ENCODE results near the gene GOLGA6L2. TPM values are rescaled to one million over a fixed set of nuclear protein-coding genes. Genes with fewer than 3 reads are reported as not detected.
"Not testable (repeated sequence)": the region's sequence is repeated elsewhere in the genome, so short reads cannot be mapped to it uniquely, and the experiment has no call there.

GOLGA6L2 gene
- polyA plus RNA-seq, 1 donor, result not detected

- DNase-seq, result peak; percentile 8 to 21
- Histone ChIP-seq H3K36me3 (ENCODE audit: control insufficient read depth, insufficient read depth, low read length) (no peaks in the 10 kb centered on the region), H3K4me3 (ENCODE audit: low read length) (no peak overlapping the region), H3K27me3 (ENCODE audit: control insufficient read depth, insufficient read depth, low read length) (no peaks in the 10 kb centered on the region), H3K27ac (ENCODE audit: low read length) (no peak overlapping the region), H3K4me1 (ENCODE audit: control insufficient read depth, insufficient read depth, low read length) (no peaks in the 10 kb centered on the region), H3K9me3 (ENCODE audit: control insufficient read depth, low read depth, low read length) (peaks cover 4% of the 10 kb centered on the region)
- no CpG with 5 or more reads among the region's 15 CpGs for WGBS (ENCODE audit: insufficient coverage, low lambda C conversion rate)
Measured at GRCh38 chr15:23446215-23447106, 582 bp downstream of the GOLGA6L2 start.

GRCh38 chr15:23444269-23444668 is 2.8 kb downstream of the GOLGA6L2 start:
- H3K4me3 ChIP-seq (ENCODE audit: low read length), result no peak overlapping the region
- H3K4me1 ChIP-seq (ENCODE audit: control insufficient read depth, insufficient read depth, low read length), result no peaks in the 10 kb centered on the region
- no peak for DNase-seq
- no peak overlapping the region for H3K27ac ChIP-seq (ENCODE audit: low read length)
- H3K9me3 ChIP-seq (ENCODE audit: control insufficient read depth, low read depth, low read length), result peaks cover 7% of the 10 kb centered on the region
- no peaks in the 10 kb centered on the region for H3K36me3 ChIP-seq (ENCODE audit: control insufficient read depth, insufficient read depth, low read length)
- H3K27me3 ChIP-seq (ENCODE audit: control insufficient read depth, insufficient read depth, low read length), result no peaks in the 10 kb centered on the region
- no CpG with 5 or more reads among the region's 11 CpGs for WGBS (ENCODE audit: insufficient coverage, low lambda C conversion rate)

- H3K9me3 ChIP-seq (ENCODE audit: control insufficient read depth, low read depth, low read length), result peaks cover 3% of the 10 kb centered on the region
- no peaks in the 10 kb centered on the region for H3K27me3 ChIP-seq (ENCODE audit: control insufficient read depth, insufficient read depth, low read length)
- 76% methylated on average over 5 of the region's 13 CpGs for WGBS (ENCODE audit: insufficient coverage, low lambda C conversion rate)
- DNase-seq, result no peak
- H3K27ac ChIP-seq (ENCODE audit: low read length), result no peak overlapping the region
- H3K4me3 ChIP-seq (ENCODE audit: low read length), result no peak overlapping the region
- H3K36me3 ChIP-seq (ENCODE audit: control insufficient read depth, insufficient read depth, low read length), result no peaks in the 10 kb centered on the region
- no peaks in the 10 kb centered on the region for H3K4me1 ChIP-seq (ENCODE audit: control insufficient read depth, insufficient read depth, low read length)
Measured at GRCh38 chr15:23441204-23441603, 5.8 kb downstream of the GOLGA6L2 start.

- no peak for DNase-seq
- peaks cover 3% of the 10 kb centered on the region for H3K9me3 ChIP-seq (ENCODE audit: control insufficient read depth, low read depth, low read length)
- H3K4me3 ChIP-seq (ENCODE audit: low read length), result no peak overlapping the region
- no peaks in the 10 kb centered on the region for H3K27me3 ChIP-seq (ENCODE audit: control insufficient read depth, insufficient read depth, low read length)
- no peaks in the 10 kb centered on the region for H3K36me3 ChIP-seq (ENCODE audit: control insufficient read depth, insufficient read depth, low read length)
- 89% methylated on average over 10 of the region's 10 CpGs for WGBS (ENCODE audit: insufficient coverage, low lambda C conversion rate)
- no peaks in the 10 kb centered on the region for H3K4me1 ChIP-seq (ENCODE audit: control insufficient read depth, insufficient read depth, low read length)
- no peak overlapping the region for H3K27ac ChIP-seq (ENCODE audit: low read length)
Measured at GRCh38 chr15:23440596-23440995, 6.4 kb downstream of the GOLGA6L2 start.

- no peak for DNase-seq
- H3K27me3 ChIP-seq (ENCODE audit: control insufficient read depth, insufficient read depth, low read length), result no peaks in the 10 kb centered on the region
- H3K36me3 ChIP-seq (ENCODE audit: control insufficient read depth, insufficient read depth, low read length), result no peaks in the 10 kb centered on the region
- no peak overlapping the region for H3K27ac ChIP-seq (ENCODE audit: low read length)
- no peaks in the 10 kb centered on the region for H3K4me1 ChIP-seq (ENCODE audit: control insufficient read depth, insufficient read depth, low read length)
- 88% methylated on average over 2 of the region's 7 CpGs for WGBS (ENCODE audit: insufficient coverage, low lambda C conversion rate)
- H3K9me3 ChIP-seq (ENCODE audit: control insufficient read depth, low read depth, low read length), result peaks cover 3% of the 10 kb centered on the region
- no peak overlapping the region for H3K4me3 ChIP-seq (ENCODE audit: low read length)
Measured at GRCh38 chr15:23439513-23439912, 7.5 kb downstream of the GOLGA6L2 start.

- DNase-seq, result no peak
- WGBS (ENCODE audit: insufficient coverage, low lambda C conversion rate), result 35% methylated on average over 2 of the region's 9 CpGs
- H3K27ac ChIP-seq (ENCODE audit: low read length), result no peak overlapping the region
- no peaks in the 10 kb centered on the region for H3K36me3 ChIP-seq (ENCODE audit: control insufficient read depth, insufficient read depth, low read length)
- no peaks in the 10 kb centered on the region for H3K27me3 ChIP-seq (ENCODE audit: control insufficient read depth, insufficient read depth, low read length)
- H3K4me3 ChIP-seq (ENCODE audit: low read length), result no peak overlapping the region
- no peaks in the 10 kb centered on the region for H3K4me1 ChIP-seq (ENCODE audit: control insufficient read depth, insufficient read depth, low read length)
- H3K9me3 ChIP-seq (ENCODE audit: control insufficient read depth, low read depth, low read length), result peaks cover 3% of the 10 kb centered on the region
Measured at GRCh38 chr15:23438816-23439466, 8.1 kb downstream of the GOLGA6L2 start.

GRCh38 chr15:23437673-23438072 is 9.4 kb downstream of the GOLGA6L2 start:
- Histone ChIP-seq H3K36me3 (ENCODE audit: control insufficient read depth, insufficient read depth, low read length) (no peaks in the 10 kb centered on the region), H3K4me3 (ENCODE audit: low read length) (no peak overlapping the region), H3K27me3 (ENCODE audit: control insufficient read depth, insufficient read depth, low read length) (no peaks in the 10 kb centered on the region), H3K27ac (ENCODE audit: low read length) (no peak overlapping the region), H3K9me3 (ENCODE audit: control insufficient read depth, low read depth, low read length) (peaks cover 3% of the 10 kb centered on the region), H3K4me1 (ENCODE audit: control insufficient read depth, insufficient read depth, low read length) (no peaks in the 10 kb centered on the region)
- WGBS (ENCODE audit: insufficient coverage, low lambda C conversion rate), result no CpG with 5 or more reads among the region's 2 CpGs
- no peak for DNase-seq

GRCh38 chr15:23437146-23437545 is 9.9 kb downstream of the GOLGA6L2 start:
- WGBS (ENCODE audit: insufficient coverage, low lambda C conversion rate), result no CpG with 5 or more reads among the region's 9 CpGs
- Histone ChIP-seq H3K36me3 (ENCODE audit: control insufficient read depth, insufficient read depth, low read length) (no peaks in the 10 kb centered on the region), H3K4me3 (ENCODE audit: low read length) (no peak overlapping the region), H3K27me3 (ENCODE audit: control insufficient read depth, insufficient read depth, low read length) (no peaks in the 10 kb centered on the region), H3K27ac (ENCODE audit: low read length) (no peak overlapping the region), H3K9me3 (ENCODE audit: control insufficient read depth, low read depth, low read length) (peaks cover 3% of the 10 kb centered on the region), H3K4me1 (ENCODE audit: control insufficient read depth, insufficient read depth, low read length) (no peaks in the 10 kb centered on the region)
- no peak for DNase-seq

GRCh38 chr15:23436421-23436820 is 10.6 kb downstream of the GOLGA6L2 start:
- DNase-seq, result no peak
- H3K36me3 ChIP-seq (ENCODE audit: control insufficient read depth, insufficient read depth, low read length), result no peaks in the 10 kb centered on the region
- H3K9me3 ChIP-seq (ENCODE audit: control insufficient read depth, low read depth, low read length), result peaks cover 3% of the 10 kb centered on the region
- no CpG with 5 or more reads among the region's 12 CpGs for WGBS (ENCODE audit: insufficient coverage, low lambda C conversion rate)
- H3K27ac ChIP-seq (ENCODE audit: low read length), result no peak overlapping the region
- H3K27me3 ChIP-seq (ENCODE audit: control insufficient read depth, insufficient read depth, low read length), result no peaks in the 10 kb centered on the region
- H3K4me1 ChIP-seq (ENCODE audit: control insufficient read depth, insufficient read depth, low read length), result no peaks in the 10 kb centered on the region
- H3K4me3 ChIP-seq (ENCODE audit: low read length), result no peak overlapping the region

- not testable (repeated sequence) for H3K27ac ChIP-seq (ENCODE audit: low read length); H3K36me3 ChIP-seq (ENCODE audit: control insufficient read depth, insufficient read depth, low read length); DNase-seq; H3K4me1 ChIP-seq (ENCODE audit: control insufficient read depth, insufficient read depth, low read length); H3K27me3 ChIP-seq (ENCODE audit: control insufficient read depth, insufficient read depth, low read length); H3K4me3 ChIP-seq (ENCODE audit: low read length); H3K9me3 ChIP-seq (ENCODE audit: control insufficient read depth, low read depth, low read length)
- no CpG with 5 or more reads among the region's 2 CpGs for WGBS (ENCODE audit: insufficient coverage, low lambda C conversion rate)
Measured at GRCh38 chr15:23434699-23435098, 12.3 kb downstream of the GOLGA6L2 start.
